Left renal pelvis (tissue), 4 donors: ENCODE results near the gene THOC3. TPM values are rescaled to one million over a fixed set of nuclear protein-coding genes. Genes with fewer than 3 reads are reported as not detected.
"Not testable (repeated sequence)": the region's sequence is repeated elsewhere in the genome, so short reads cannot be mapped to it uniquely, and the experiment has no call there.

Experiments used
- DNase-seq, 4 donors: peaks; one replicate each; pipeline ENCODE4 v3.0.0-alpha.2; 2013; ENCODE audit warnings: low read depth in 4 of 4, low spot score in 3 of 4
- polyA plus RNA-seq, 4 donors: library from polyadenylated mRNA; unstranded; fragments of 120-200 nt; gene quantifications; one replicate each; pipeline ENCODE4 v1.2.1, GENCODE V29; 2013; ENCODE audit not compliant: insufficient read length in 4 of 4

The THOC3 gene
- polyA plus RNA-seq, 4 donors, result 53.0 to 65.2 (median 60.0) TPM

GRCh38 chr5:175943253-175943652, 24.9 kb downstream of the THOC3 start:
- DNase-seq, result not testable (repeated sequence)

- DNase-seq, result not testable (repeated sequence)
Measured at GRCh38 chr5:175940632-175941031, 27.5 kb downstream of the THOC3 start.

DNA sequence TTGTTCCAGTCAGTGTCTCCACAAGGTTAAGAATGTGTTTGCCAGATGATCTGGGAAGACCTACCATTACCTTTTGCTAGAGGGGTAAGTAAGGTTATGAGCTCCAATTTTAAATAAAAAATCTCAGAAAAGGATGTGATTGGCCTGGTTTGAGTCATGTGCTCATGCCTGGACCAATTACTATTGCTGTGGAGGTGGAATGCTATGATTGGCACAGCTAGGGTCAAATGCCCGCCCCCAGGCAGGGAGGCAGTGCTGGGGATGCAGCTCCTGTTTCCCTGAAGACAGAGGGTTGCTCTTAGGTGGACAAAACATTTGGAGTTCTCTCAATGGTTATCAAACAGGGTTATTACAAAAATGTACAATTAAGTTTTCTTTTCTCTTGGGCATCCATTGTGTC, 29.6 kb downstream of the THOC3 start:
- DNase-seq, result not testable (repeated sequence)

DNA sequence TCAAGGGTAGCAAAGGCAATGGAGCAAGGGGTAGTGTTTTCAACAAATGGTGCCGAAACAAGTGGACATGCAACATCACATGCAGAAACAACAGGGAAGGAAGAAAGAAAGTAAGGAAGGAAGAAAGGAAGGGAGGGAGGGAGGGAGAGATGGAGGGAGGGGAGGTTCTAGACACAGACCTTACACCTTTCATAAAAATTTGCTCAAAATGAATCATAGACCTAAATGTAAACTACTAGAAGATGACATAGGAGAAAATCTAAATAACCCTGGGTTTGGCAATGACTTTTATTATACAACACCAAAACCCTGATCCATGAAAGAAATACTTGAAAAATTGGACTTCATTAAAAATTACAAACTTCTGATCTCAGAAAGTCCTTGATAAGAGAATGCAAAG, 39.4 kb downstream of the THOC3 start:
- DNase-seq, result not testable (repeated sequence)

DNA sequence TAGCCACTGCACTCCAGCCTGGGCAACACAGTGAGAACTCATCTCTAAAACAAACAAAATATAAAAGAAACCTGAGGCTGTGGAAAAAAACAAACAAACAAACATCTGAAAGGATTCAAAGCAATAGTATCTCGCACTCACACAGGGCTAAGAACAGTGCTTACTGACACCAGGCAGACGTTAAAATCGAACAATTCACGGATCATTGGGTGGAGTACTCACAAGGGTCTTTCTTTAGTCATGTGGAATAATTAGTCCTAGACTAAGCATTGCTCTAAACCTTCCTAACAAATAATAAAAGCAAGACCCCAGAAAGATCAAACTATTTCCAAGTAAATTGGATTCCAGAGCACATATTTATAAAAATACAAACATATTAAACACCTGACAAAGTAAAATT, 43.0 kb downstream of the THOC3 start:
- not testable (repeated sequence) for DNase-seq

GRCh38 chr5:175922192-175922885, 45.8 kb downstream of the THOC3 start:
- peak in 1 of 4 donors; percentile 12 for DNase-seq

GRCh38 chr5:175921061-175921730, 46.9 kb downstream of the THOC3 start:
- DNase-seq, result no peak

GRCh38 chr5:175920231-175920811, 47.8 kb downstream of the THOC3 start:
- DNase-seq, result no peak

DNA sequence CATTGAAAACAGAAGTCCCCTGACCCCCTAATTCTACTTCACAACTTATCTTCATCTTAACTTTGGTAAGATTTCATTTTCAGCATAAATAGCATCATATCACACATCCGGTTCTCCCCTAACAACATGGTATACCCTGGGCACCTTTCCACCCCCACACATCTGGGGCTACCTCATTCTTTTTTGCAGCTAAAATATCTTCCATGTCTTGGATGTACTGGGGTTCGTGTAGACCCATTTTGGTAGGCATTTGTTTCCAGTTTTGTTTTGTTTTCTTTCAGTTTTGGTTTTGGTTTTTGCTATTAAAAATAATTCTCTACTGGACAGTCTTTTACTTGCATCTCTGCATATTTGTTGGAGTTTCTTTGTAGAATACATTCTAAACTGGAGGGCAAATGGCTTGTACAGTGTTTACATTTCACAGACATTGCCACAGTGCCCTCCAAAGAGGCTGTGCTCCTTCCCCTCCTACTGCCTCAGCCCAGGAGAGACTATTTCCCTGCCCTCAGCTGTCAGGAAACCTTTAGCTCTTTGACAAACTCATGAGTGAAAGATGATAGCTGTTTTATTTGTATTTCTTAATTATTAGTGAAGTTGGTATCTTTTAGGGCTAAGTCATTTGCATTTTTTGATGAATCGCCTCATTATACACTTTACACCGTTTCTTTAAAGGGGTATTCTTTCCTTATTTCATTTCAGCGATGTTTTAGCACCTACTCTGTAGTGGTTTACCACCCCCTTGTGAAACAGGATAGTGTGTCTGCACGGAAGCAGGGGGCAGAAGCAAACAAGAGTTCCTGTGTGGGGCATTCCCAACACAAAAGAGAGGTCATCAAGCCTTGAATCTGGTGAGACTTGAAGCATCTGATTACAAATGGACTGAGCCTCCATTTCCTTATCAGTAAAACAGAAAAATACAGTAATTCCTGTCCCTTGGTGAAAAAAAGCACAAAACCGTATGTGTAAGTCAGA, 52.8 kb downstream of the THOC3 start:
- not testable (repeated sequence) for DNase-seq

GRCh38 chr5:175913835-175914672, 54.1 kb downstream of the THOC3 start:
- not testable (repeated sequence) for DNase-seq

DNA sequence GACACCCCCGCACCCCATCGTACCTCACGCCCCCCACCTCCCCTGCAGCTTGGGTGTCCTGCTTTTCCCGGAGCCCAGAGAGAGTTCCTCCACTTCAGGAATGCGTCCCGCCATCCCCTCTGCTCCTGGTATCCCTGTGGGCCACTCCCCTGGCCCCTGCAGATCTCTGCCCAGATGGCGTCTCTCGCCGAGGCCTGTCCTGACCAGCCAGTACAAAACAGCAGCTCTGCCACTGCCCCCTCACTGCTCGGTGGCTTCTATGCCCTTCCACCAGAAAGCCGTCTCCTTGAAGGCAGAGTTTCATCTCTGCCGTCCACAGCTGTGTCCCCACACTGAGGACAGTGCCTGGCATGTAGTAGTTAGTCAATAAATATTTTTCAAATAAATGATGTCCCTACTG, 58.0 kb downstream of the THOC3 start:
- not testable (repeated sequence) for DNase-seq

Other genes starting within 250 kb of the THOC3 start
- under 1 TPM; 0.04 to 0.34 (median 0.22) TPM for gene CPLX2, start 96.7 kb downstream of the THOC3 start, polyA plus RNA-seq